Pancreas (tissue), 10 donors: ENCODE measurements around the gene MAPK14. TPM values are rescaled to one million over a fixed set of nuclear protein-coding genes. Genes with fewer than 3 reads are reported as not detected.

ENCODE experiments used
- ATAC-seq, 4 donors: fragments of 200-7000 bp; cut with Tn5 transposase; one replicate each; pipeline versions ENCODE4 v1.8.0 to v1.9.1; 2020; ENCODE audit warnings: mild to moderate bottlenecking in 4 of 4, moderate library complexity in 4 of 4
- DNase-seq, 6 donors: peaks; one replicate each; pipeline ENCODE4 v3.0.0-alpha.2; 2020
- FAIRE-seq: peaks from 2 replicates; lab custom pipeline; 2012; peaks lifted over from hg19 to GRCh38; lab: Jason Lieb, UNC
- H3K27ac ChIP-seq, 4 donors: fragments of 200-600 bp; sonication (generic); 1 replicate in 3 of 4; 2 replicates in 1 of 4; pipeline versions ENCODE4 v1.5.0 to v1.8.0; 2020
- H3K27me3 ChIP-seq, 4 donors: fragments of 200-600 bp; one replicate each; pipeline ENCODE4 v1.8.0; 2021
- H3K36me3 ChIP-seq, 3 donors: fragments of 200-600 bp; sonication (generic) in 1 of 3; one replicate each; pipeline versions ENCODE4 v1.5.0 to v1.8.0; 2020 to 2021
- H3K4me1 ChIP-seq, 3 donors: fragments of 200-600 bp; one replicate each; pipeline ENCODE4 v1.8.0; 2021
- H3K4me3 ChIP-seq, 4 donors: fragments of 200-600 bp; sonication (generic) in 2 of 4; one replicate each; pipeline versions ENCODE4 v1.5.0 to v1.8.0; 2020 to 2021
- H3K9me3 ChIP-seq, 4 donors: fragments of 200-600 bp; one replicate each; pipeline ENCODE4 v1.8.0; 2021
- CTCF ChIP-seq, 4 donors: fragments of 200-600 bp; sonication (generic) in 3 of 4; IDR thresholded peaks; one replicate each; pipeline versions ENCODE4 v1.5.0 to v1.8.0; 2021; ENCODE audit warnings: antibody characterized with exemption in 4 of 4
- WGBS, 2 donors: extraction: QIAGEN DNeasy Blood & Tissue Kit; methylation state at CpG; one replicate each; pipeline ENCODE4 v1.1.7; 2013; 5-methylcytosine and 5-hydroxymethylcytosine counted together
- intact Hi-C, 3 donors: fragments of 100-400 bp; cut with DNase I; formaldehyde crosslinking; loops; one replicate each; pipeline versions ENCODE4 v1.11.1 to v1.14.2; 2022
- polyA plus RNA-seq, 2 donors: library from polyadenylated mRNA; stranded (reverse); fragments of 200-250 nt; gene quantifications; one replicate each; pipeline ENCODE4 v1.2.3, GENCODE V29; 2013
- total RNA-seq, 6 donors: library from RNA; stranded (reverse); fragmentation: NEBNext Ultra II Directional in 4 of 6; extraction: Animal tissue kit (Norgen Biotek cat#: 25700) in 4 of 6; gene quantifications; one replicate each; pipeline versions ENCODE4 v1.2.1 to v1.2.4, GENCODE V29; 2021 to 2023
- donor health status: healthy with polysubstance abuse.
- donor health status: DM: no; HTN: no; CAD: no; lungs with moderate emphysema.
- donor health status: DM: no; HTN: no; CAD: no.
- donor health status: control.
- donor health status: control.
- donor health status: Bipolar disorder and iron deficiency.
- donor health status: DM: yes; HTN: yes; CAD: no.
- donor health status: DM: no; HTN: no; CAD: no.
- donor health status: DM: no; HTN: no; CAD: no.
- donor health status: DM: yes; HTN: yes; CAD: no.

The MAPK14 gene
- total and polyA plus RNA-seq, 8 donors, result 6.8 to 29.9 (median 16.6) TPM

DNA sequence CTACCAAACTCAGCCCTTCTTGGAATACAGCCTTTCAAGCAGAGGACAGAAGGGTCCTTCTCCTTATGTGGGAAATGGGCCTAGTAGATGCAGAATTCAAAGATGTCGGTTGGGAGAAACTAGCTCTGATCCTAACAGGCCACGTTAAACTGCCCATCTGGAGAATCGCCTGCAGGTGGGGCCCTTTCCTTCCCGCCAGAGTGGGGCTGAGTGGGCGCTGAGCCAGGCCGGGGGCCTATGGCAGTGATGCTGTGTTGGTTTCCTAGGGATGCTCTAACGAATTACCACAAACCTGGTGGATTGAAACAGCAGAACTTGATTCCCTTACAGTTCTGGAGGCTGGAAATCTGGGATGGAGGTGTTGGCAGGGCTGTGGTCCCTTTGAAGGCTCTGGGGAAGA lies 111.8 kb downstream of the MAPK14 start:
- H3K9me3 ChIP-seq, result no peaks in the 10 kb centered on the region
- WGBS, 2 donors, result 63 to 69% methylated on average over 7 of the region's 7 CpGs
- no peaks in the 10 kb centered on the region for H3K4me1 ChIP-seq
- no peak for TF ChIP-seq CTCF (IDR thresholded peaks at IDR 0.05)
- intact Hi-C loops, result no loop called here
- FAIRE-seq (no peak), DNase-seq (no peak), ATAC-seq (no peak)
- H3K27me3 ChIP-seq, result no peaks in the 10 kb centered on the region
- H3K36me3 ChIP-seq, result peaks cover 3 to 41% (median 15%) of the 10 kb centered on the region in 3 donors
- H3K4me3 ChIP-seq, result no peak overlapping the region
- H3K27ac ChIP-seq, result no peak overlapping the region

- peaks cover 3 to 41% (median 15%) of the 10 kb centered on the region in 3 donors for H3K36me3 ChIP-seq
- no peaks in the 10 kb centered on the region for H3K27me3 ChIP-seq
- H3K9me3 ChIP-seq, result no peaks in the 10 kb centered on the region
- H3K27ac ChIP-seq, result no peak overlapping the region
- peak in 1 of 4 donors; percentile 18 for ATAC-seq
- 49% methylated on average over 8 of the region's 8 CpGs for WGBS, 2 donors
- no peak for DNase-seq
- no peak for TF ChIP-seq CTCF (IDR thresholded peaks at IDR 0.05)
- intact Hi-C loops, result no loop called here
- no peaks in the 10 kb centered on the region for H3K4me1 ChIP-seq
- no peak for FAIRE-seq
- H3K4me3 ChIP-seq, result no peak overlapping the region
These were observed 112.5 kb downstream of the MAPK14 start for GRCh38 chr6:36139991-36140710.

DNA sequence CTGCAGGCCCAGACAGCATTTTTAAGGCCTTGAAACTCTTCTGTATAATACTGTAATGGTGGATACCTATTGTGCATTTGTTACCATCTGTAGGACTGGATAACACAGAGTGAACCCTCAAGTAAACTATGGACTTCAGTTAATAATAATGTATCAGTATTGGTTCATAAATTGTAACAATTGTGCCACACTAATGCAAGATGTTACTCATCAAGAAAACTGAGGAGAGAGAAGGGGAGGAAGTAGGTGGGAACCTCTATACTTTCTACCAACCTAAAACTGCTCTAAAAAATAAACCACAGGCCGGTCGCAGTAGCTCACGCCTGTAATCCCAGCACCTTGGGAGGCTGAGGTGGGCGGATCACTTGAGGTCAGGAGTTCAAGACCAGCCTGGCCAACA lies 113.5 kb downstream of the MAPK14 start:
- FAIRE-seq (no peak), ATAC-seq (no peak), DNase-seq (no peak)
- Histone ChIP-seq H3K27me3 (no peaks in the 10 kb centered on the region), H3K36me3 (peaks cover 3 to 33% (median 13%) of the 10 kb centered on the region in 3 donors), H3K4me3 (no peak overlapping the region), H3K4me1 (no peaks in the 10 kb centered on the region), H3K9me3 (no peaks in the 10 kb centered on the region), H3K27ac (no peak overlapping the region)
- no peak for TF ChIP-seq CTCF (IDR thresholded peaks at IDR 0.05)
- 95 to 98% methylated on average over 4 of the region's 4 CpGs for WGBS, 2 donors
- intact Hi-C loops, result no loop called here

DNA sequence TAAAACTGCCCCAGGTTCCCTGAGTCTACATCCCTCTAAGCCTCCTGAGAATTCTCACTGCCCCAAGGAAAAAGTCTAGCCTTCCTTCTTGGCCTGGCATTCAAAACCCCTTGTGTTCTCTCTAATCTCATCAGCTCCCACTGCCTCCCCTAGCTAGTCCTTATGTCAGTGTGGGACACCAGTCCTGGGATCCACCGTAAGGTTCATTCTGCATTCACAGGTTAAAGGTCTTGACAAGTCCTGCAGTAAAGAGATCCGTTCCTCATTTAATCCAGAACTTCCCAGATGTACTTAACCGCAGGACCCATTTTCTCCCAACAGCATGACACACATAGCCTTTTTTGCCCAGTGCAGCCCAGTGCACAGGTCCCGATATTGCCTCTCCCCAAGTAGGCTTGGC lies 114.4 kb downstream of the MAPK14 start:
- H3K36me3 ChIP-seq, result peaks cover 3 to 25% (median 7%) of the 10 kb centered on the region in 3 donors
- H3K4me3 ChIP-seq, result no peak overlapping the region
- intact Hi-C loops, result no loop called here
- no peak overlapping the region for H3K27ac ChIP-seq
- no peaks in the 10 kb centered on the region for H3K4me1 ChIP-seq
- no peak for TF ChIP-seq CTCF (IDR thresholded peaks at IDR 0.05)
- WGBS, 2 donors, result 95 to 96% methylated on average over 4 of the region's 4 CpGs
- H3K9me3 ChIP-seq, result no peaks in the 10 kb centered on the region
- FAIRE-seq (no peak), ATAC-seq (no peak), DNase-seq (no peak)
- H3K27me3 ChIP-seq, result no peaks in the 10 kb centered on the region
